GM12873 (cell line): Measurements from ENCODE around the gene CHST14.

Experiments
- TF ChIP-seq, protein P1 (sequence below): IDR thresholded peaks from 2 replicates; pipeline ENCODE4 v1.5.1; 2012; ENCODE audit warnings: low read depth, mild to moderate bottlenecking, moderate library complexity, low read length, control low read depth; ENCODE audit not compliant: insufficient read depth; ENCODE audit errors: missing control alignments

Gene CHST14

DNA sequence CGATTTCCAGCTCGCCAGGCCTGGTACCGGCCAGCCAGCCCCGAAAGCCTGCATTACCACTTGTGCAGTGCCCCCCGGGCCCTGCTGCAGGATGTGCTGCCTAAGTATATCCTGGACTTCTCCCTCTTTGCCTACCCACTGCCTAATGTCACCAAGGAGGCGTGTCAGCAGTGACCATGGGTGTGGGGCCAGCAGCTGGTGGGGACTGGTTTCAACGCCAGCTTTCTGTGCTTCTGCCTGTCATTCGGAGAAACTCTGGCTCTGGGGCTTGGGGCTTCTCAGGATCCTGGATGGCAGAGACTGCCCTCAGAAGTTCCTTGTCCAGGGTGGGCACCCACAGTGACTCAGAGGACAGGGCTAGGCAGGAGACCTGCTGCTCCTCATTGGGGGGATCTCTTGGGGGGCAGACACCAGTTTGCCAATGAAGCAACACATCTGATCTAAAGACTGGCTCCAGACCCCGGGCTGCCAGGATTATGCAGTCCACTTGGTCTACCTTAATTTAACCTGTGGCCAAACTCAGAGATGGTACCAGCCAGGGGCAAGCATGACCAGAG, 1.5 kb downstream of the CHST14 start:
- TF ChIP-seq, protein P1, sequence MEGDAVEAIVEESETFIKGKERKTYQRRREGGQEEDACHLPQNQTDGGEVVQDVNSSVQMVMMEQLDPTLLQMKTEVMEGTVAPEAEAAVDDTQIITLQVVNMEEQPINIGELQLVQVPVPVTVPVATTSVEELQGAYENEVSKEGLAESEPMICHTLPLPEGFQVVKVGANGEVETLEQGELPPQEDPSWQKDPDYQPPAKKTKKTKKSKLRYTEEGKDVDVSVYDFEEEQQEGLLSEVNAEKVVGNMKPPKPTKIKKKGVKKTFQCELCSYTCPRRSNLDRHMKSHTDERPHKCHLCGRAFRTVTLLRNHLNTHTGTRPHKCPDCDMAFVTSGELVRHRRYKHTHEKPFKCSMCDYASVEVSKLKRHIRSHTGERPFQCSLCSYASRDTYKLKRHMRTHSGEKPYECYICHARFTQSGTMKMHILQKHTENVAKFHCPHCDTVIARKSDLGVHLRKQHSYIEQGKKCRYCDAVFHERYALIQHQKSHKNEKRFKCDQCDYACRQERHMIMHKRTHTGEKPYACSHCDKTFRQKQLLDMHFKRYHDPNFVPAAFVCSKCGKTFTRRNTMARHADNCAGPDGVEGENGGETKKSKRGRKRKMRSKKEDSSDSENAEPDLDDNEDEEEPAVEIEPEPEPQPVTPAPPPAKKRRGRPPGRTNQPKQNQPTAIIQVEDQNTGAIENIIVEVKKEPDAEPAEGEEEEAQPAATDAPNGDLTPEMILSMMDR, result no peak

DNA sequence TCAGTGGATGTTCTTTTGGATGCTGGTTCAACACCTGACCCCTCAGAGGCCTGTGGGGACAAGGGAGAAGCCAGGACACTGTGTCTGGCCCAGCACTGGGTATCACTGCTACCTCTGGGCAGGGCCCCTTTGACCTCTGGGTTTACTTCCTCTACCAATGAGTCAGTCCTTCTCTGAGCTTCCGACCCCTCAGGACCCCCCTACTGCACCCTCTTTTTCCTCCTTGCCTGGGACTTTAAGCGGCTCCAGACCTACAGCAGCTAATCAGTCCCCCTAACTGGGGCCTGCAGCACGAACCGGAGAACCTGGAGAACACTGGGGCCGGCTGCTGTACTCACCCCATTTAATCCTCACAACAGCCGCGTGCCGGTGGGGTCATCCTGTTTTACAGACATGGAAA, 3.8 kb downstream of the CHST14 start:
- TF ChIP-seq, protein P1, result no peak

DNA sequence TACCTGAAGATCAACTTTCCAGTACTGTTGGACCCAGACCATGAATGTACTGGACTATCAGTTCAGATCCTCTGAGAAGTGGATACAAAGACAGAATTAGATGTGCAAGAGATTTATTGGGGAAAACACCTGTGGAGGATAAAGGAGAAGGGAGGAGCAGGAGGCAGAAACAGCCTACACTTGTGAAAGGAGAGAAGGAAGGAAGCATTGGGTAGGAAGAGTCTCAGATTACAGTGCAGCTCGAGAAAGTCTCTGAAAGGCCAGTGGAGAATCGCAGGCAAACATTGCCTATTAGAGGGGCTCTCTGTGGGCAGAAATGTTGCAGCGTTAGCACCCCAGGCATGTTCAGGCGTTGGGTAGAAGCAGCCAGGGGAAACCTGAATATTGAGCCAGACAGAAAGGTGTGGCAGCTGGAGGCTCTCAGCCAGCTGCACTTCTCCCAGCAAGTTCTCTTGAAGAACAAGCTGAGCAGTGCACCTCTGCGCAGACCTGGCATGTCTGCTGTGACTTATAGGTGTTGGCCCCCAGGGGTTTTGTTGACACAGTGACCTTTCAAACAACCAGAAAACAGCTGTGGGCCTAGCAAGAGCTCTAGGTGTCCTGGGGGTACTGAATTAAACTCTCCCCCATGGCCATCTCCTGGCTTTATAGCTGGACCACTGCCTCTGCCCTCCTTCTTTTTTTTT, 7.0 kb downstream of the CHST14 start:
- TF ChIP-seq, protein P1, result no peak

DNA sequence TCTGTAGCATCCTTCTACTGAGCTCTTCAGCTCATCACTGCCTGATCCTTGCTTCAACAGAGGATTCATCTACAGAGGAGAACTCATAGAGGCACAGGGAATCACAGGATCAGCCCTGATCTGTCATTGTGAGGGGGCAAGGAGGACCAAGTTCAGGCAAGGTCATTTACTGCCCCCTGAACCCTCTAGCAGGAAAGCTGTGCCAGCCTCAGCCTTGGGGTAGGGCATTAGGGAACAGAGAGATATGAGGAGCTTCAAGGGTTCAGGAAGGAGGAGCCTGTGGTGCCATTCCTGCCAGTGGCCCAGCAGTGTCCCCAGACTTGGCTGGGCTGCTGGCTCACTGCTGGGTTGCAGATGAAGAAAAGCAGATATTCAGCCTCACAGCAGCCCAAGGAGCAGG, 8.2 kb downstream of the CHST14 start:
- TF ChIP-seq, protein P1, result no peak

DNA sequence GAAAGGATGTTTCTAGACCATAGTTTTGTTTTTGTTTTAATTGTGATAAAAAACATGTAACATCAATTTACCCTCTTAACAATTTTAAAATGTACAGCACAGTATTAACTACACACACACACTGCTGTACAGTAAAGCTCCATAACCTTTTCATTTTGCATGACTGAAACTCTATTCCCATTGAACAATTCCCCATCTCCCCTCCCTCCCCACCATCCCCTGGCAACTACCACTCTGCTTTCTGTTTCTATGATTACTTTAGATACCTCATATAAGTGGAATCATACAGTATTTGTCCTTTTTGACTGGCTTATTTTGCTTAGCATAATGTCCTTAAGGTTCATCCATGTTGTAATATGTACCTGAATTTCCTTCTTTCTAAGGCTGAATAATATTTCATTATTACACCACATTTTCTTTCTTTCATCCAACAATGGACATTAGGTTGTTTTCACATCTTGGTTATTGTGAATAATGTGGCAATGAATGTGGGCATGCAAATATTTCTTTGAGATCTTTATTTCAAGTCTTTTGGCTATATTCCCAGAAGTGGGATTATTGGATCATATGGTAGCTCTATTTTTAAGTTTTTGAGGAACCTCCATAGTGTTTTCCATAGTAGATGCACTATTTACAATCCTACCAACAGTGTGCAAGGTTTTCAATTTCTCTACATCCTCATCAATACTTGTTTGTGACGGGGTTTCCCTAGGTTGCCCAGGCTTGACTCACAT, 10.7 kb downstream of the CHST14 start:
- TF ChIP-seq, protein P1, result no peak

DNA sequence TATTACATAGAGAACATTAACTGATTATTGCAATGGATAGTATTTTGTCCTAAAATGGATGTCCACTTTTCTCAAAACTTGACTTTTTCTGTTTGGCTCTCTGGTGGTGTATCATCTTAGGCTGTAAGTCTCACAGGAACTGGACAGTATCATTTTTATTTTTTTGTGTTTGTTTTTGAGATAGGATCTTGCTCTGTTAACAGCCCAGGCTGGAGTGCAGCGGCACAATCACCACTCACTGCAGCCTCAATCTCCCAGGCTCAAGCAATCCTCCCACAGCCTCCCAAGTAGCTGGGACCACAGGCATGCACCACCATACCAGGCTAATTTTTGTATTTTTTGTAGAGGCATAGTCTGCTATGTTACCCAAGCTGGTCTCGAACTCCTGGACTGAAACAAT, 13.1 kb downstream of the CHST14 start:
- TF ChIP-seq, protein P1, result no peak

DNA sequence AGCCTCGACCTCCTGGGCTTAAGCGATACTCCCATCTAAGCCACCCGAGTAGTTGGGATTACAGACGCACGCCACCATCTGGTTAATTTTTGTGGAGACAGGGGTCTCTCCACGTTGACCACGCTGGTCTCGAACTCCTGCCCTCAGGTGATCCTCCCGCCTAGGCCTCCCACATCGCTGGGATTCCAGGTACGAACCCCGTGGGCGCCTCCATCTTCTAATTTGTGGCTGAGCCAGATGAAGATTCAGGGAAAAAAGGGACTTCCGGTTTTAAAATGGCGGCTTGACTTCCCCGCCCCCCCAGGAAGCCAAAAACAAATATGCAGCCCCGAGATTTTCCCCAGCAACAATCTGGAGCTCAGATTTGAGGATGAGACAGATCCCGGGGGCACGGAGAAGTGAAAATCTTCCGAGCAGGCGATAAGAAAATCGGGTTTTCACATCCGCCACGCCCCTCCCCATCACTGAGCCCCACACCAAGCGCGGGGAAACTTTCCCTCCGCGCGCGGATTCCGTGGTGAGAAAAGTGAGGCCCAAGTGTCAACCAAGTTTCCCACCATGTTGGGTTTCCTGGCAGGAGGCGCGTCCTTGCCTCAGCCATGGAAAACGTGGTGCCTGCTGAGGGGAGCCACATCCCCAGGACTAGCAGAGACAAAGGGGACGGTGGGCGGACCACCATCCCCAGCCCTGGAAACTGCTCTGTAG, 15.4 kb downstream of the CHST14 start:
- TF ChIP-seq, protein P1, result no peak
